Hippocampal formation (tissue), 2 donors: Measurements from ENCODE around the gene TBC1D8.
A peak's percentile ranks its signal among the peaks of the same experiment; 100 is the strongest.

Experiments
- DNase-seq, 2 donors: peaks; one replicate each; lab custom pipeline; 2025; lab: John Stamatoyannopoulos, UW

Gene TBC1D8

GRCh38 chr2:101026923-101027469 is 124.2 kb downstream of the TBC1D8 start:
- no peak for DNase-seq

- DNase-seq, result no peak
Measured at GRCh38 chr2:101026253-101026701, 124.9 kb downstream of the TBC1D8 start.

GRCh38 chr2:101025561-101025960 is 125.6 kb downstream of the TBC1D8 start:
- DNase-seq, result no peak

GRCh38 chr2:101023327-101024107 is 127.7 kb downstream of the TBC1D8 start:
- DNase-seq, result no peak

GRCh38 chr2:101022221-101022620 is 129.0 kb downstream of the TBC1D8 start:
- no peak for DNase-seq

DNA sequence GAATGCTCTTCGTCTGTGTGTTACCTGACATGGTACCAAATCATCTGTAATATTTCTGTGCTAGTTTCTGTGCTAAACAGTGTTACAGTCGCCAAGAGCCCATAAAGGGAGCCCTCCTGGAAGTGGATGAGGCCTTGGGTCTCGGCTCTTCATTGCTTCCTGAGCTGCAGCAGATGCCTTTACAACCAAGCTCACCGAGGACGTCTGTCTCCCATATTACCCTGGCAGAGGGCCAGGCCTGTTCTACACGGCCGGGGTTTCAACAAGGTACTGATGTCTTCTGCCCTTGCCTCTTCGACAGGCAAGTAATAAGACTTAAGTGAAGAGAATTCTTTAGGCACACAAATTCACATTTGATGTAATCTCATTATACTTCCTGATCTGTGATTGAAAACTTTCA is 132.2 kb downstream of the TBC1D8 start:
- no peak for DNase-seq

DNA sequence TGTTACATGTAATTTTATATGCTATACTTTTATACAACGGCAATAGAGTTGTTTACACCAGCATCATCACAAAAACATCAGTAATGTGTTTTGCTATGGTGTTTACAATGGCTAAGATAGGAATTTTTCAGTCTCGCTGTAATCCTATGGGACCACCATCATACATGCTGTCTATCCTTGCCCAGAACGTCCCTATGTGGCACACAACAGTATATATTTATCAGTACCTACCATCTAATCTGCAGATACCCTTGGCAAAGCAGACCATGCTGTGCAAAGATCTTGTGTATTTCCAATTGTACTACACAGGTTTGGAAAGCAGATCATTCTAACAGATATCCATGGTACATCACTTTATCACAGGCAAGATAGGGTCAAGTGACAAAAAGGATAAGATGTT is 133.8 kb downstream of the TBC1D8 start:
- DNase-seq, result no peak

GRCh38 chr2:101014264-101014857 is 136.8 kb downstream of the TBC1D8 start:
- DNase-seq, result no peak

GRCh38 chr2:101012706-101013181 is 138.4 kb downstream of the TBC1D8 start:
- peak; percentile 9 to 34 for DNase-seq

GRCh38 chr2:101012054-101012705 is 139.0 kb downstream of the TBC1D8 start:
- no peak for DNase-seq

DNA sequence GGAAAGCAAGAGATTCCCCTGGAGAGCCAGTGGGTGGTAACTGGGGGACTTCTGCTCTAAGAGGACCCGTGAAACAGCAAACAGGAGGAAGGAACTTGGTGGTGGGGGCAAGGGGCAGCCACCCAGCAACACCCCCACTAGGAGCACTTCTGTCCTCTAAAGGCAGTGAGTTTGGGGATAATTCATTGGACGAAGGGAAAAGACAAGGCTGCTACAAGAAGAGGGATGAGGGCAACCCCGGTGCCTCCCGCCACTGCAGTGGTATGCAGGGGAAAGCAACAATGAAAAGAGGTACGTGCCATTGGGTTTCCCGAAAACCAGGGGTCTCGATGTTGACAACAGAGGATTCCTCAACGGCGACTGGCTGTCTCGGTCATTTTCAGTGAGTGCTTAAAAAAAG is 140.0 kb downstream of the TBC1D8 start:
- DNase-seq, result no peak

- DNase-seq, result no peak
Measured at GRCh38 chr2:101007415-101008345, 143.5 kb downstream of the TBC1D8 start.

- DNase-seq, result no peak
Measured at GRCh38 chr2:101006065-101006715, 145.0 kb downstream of the TBC1D8 start.

- DNase-seq, result no peak
Measured at GRCh38 chr2:101004620-101005325, 146.4 kb downstream of the TBC1D8 start.

- DNase-seq, result no peak
Measured at GRCh38 chr2:101003278-101003775, 147.9 kb downstream of the TBC1D8 start.

GRCh38 chr2:101002562-101003277 is 148.5 kb downstream of the TBC1D8 start:
- no peak for DNase-seq

- peak; percentile 94 to 96 for DNase-seq
Measured at GRCh38 chr2:101001691-101002561, 149.3 kb downstream of the TBC1D8 start, which contains the start of gene RPL31. Gene RPL31 (plus strand): TSS chr2:101002289. CDS start chr2:101002702, 413 bp downstream.

DNA sequence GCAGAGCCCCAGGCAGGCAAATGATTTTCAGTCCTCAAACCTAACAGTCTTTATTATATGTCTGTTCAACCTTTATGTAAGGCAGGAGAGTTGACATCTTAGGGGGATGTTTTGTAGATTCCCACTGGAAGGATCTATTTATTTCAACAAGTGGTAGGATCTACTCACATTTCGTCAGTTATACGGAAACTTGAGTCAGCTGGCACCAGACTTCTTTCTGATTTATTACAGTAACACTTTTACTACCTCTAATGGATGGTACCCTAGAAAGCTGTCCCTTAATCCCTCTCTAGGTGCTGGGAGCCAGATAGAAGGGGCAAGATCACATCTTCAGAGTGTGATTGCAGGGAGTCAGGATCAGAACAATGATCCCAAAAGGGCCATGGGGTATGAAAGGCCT is 151.2 kb downstream of the TBC1D8 start:
- no peak for DNase-seq
